GM12864 (cell line): ENCODE measurements around the gene LLGL1.

Source experiments
- DNase-seq: peaks from one replicate; pipeline ENCODE4 v3.0.0-alpha.2; 2011; ENCODE audit warnings: low read depth
- H3K4me3 ChIP-seq: 2 replicates; pipeline ENCODE4 v1.5.1; 2011; ENCODE audit warnings: mild to moderate bottlenecking, low read depth, low read length, control low read depth
- CTCF ChIP-seq: IDR thresholded peaks from 2 replicates; pipeline ENCODE4 v1.5.1; 2011; ENCODE audit warnings: low read depth, mild to moderate bottlenecking, moderate library complexity, low read length, control low read depth, inconsistent platforms; ENCODE audit errors: missing control alignments

The LLGL1 gene

DNA sequence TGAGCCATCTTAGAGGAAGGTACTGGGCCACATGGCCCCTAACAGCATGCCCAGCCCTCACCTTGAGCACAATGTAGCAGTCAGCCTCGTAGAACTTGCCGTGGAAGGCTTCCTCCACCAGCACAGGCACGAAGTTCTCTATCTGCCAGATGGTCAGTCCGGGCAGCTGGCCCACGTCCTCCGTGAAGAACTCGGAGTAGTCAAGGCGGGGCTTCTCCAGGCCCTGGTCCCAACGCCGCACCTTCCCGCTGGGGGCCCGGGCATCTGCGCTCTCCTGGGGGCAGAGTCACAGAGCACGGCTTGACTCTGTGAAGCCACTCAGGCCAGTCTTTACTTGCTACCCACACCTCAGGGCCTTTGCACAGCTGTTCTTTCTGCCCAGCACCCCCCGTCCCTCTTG lies 25.8 kb downstream of the LLGL1 start:
- DNase-seq: no peak

GRCh38 chr17:18252160-18252559 lies 26.7 kb downstream of the LLGL1 start:
- DNase-seq: no peak
- H3K4me3 ChIP-seq: no peak overlapping the region
- no peak for TF ChIP-seq CTCF

More for the DNA sequence above, 25.8 kb downstream of the LLGL1 start:
- no peak for TF ChIP-seq CTCF
- no peak overlapping the region for H3K4me3 ChIP-seq

GRCh38 chr17:18253187-18253884 lies 27.9 kb downstream of the LLGL1 start:
- H3K4me3 ChIP-seq: no peak overlapping the region
- no peak for TF ChIP-seq CTCF
- DNase-seq: no peak

DNA sequence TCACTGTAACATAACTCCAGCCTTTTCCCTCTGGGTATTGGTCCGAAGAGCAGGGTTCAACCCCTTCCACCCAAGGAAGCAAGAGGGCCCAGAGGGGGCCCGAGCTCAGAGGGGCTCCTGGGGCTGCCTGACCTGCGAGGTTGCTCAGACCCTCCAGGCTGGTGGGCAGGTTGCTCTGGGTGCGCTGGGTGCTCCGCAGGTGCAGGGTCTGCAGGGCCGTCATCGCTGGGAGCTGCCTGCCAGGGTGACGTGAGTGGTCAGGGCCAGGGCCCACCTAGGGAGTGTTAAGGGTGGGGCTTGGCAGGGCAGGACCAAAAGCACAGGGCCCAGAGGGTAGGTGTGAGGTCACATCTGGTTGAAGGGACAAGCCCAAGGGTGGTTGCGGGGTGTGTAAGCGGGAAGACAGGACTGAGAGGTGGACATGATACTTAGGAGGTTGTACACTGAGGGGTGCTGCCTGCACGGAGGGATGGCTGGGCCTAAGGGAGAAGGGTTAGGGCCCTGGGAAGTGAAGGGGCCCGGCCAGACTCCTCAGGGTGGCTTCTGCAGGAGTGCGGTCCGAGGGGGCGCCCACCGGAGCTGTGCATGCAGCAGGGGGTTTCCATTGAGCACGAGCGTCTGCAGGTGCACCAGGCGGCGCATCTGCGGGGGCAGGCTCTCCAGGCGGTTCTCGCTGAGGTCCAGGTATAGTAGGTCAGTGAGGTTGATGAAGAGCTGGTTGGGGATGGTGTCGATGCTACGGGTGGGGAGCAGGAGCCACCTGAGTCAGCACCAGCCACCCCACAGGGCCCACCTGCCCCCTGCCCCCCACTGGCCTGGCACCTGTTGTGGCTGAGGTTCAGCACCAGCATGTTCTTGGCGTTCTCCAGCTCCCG lies 28.7 kb downstream of the LLGL1 start:
- no peak overlapping the region for H3K4me3 ChIP-seq
- no peak for DNase-seq
- no peak for TF ChIP-seq CTCF

DNA sequence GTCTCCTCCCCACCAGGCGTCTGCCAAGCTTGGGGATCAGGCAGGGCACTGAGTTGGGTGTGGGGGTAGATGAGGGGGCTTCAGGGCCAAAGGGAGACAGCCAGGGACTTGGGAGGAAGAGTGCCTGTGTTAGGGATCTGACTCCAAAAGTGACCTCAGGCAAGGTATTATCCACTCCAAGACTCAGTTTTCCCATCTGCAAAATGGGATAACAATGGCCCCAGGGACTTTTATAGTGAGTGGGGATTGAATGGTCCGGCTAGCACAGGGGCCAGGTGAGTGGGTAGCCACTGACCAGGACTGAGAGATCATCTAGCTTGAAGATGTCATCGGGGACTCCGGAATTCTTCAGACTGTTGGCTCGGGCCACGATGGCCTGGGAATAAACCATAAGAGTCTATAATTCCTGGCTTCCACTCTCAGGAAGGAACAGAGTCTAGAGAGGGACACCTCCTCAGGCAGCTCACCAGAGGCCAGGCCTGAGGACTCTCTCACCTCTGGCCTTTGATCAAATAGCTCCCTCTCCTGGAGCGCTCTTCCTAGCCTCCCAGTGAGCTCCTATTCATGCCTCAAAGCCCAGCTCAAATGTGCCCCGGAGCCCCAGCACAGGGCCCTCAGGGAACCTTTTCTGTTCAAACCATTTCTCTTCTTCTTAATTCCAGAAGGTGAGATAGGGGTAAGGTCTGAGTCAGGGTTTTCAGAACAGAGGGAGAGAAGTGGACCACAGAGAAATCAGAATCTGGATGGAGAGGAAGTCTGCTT lies 29.6 kb downstream of the LLGL1 start:
- no peak for TF ChIP-seq CTCF
- H3K4me3 ChIP-seq: no peak overlapping the region
- no peak for DNase-seq

GRCh38 chr17:18256351-18256750 lies 30.9 kb downstream of the LLGL1 start:
- no peak for TF ChIP-seq CTCF
- H3K4me3 ChIP-seq: no peak overlapping the region
- DNase-seq: no peak
